Measurements from ENCODE around the gene PTPRN2. TPM values are rescaled to one million over a fixed set of nuclear protein-coding genes. Genes with fewer than 3 reads are reported as not detected.
"Not testable (repeated sequence)": the region's sequence is repeated elsewhere in the genome, so short reads cannot be mapped to it uniquely, and the experiment has no call there.

The PTPRN2 gene
- total RNA-seq, 2 experiments from 2014 or later, result 4.7 to 4.8 TPM

GRCh38 chr7:157918326-157919080 lies 669.1 kb downstream of the PTPRN2 start:
- ChIA-PET CTCF (no interaction called here), POLR2A (no interaction called here)
- Mint-ChIP-seq H3K4me1 (no peaks in the 10 kb centered on the region), H3K36me3 (ENCODE audit: low read depth) (no peaks in the 10 kb centered on the region), H3K27ac (no peak overlapping the region), H3K4me3 (no peak overlapping the region), H3K9me3 (peaks cover 7% of the 10 kb centered on the region), H3K27me3 (no peaks in the 10 kb centered on the region)
- no peak for DNase-seq

GRCh38 chr7:157916946-157917640 lies 670.5 kb downstream of the PTPRN2 start:
- no peaks in the 10 kb centered on the region for H3K27me3 Mint-ChIP-seq
- no peaks in the 10 kb centered on the region for H3K36me3 Mint-ChIP-seq (ENCODE audit: low read depth)
- H3K27ac Mint-ChIP-seq, result no peak overlapping the region
- H3K9me3 Mint-ChIP-seq, result peaks cover 7% of the 10 kb centered on the region
- ChIA-PET CTCF (no interaction called here), POLR2A (no interaction called here)
- H3K4me1 Mint-ChIP-seq, result no peaks in the 10 kb centered on the region
- no peak overlapping the region for H3K4me3 Mint-ChIP-seq
- DNase-seq, result no peak

- H3K4me3 Mint-ChIP-seq, result no peak overlapping the region
- H3K27ac Mint-ChIP-seq, result no peak overlapping the region
- POLR2A ChIA-PET, result no interaction called here
- H3K36me3 Mint-ChIP-seq (ENCODE audit: low read depth), result no peaks in the 10 kb centered on the region
- peaks cover 4% of the 10 kb centered on the region for H3K9me3 Mint-ChIP-seq
- CTCF ChIA-PET, result no interaction called here
- no peak for DNase-seq
- no peaks in the 10 kb centered on the region for H3K4me1 Mint-ChIP-seq
- no peaks in the 10 kb centered on the region for H3K27me3 Mint-ChIP-seq
Observed at GRCh38 chr7:157910446-157910845, 677.2 kb downstream of the PTPRN2 start.

GRCh38 chr7:157910045-157910444 lies 677.6 kb downstream of the PTPRN2 start:
- H3K9me3 Mint-ChIP-seq, H3K27ac Mint-ChIP-seq, CTCF ChIA-PET: not testable (repeated sequence)

GRCh38 chr7:157909370-157909769 lies 678.3 kb downstream of the PTPRN2 start:
- H3K9me3 Mint-ChIP-seq, result no peaks in the 10 kb centered on the region
- no peaks in the 10 kb centered on the region for H3K27me3 Mint-ChIP-seq
- ChIA-PET CTCF (no interaction called here), POLR2A (no interaction called here)
- no peak overlapping the region for H3K4me3 Mint-ChIP-seq
- no peaks in the 10 kb centered on the region for H3K36me3 Mint-ChIP-seq (ENCODE audit: low read depth)
- H3K4me1 Mint-ChIP-seq, result no peaks in the 10 kb centered on the region
- no peak for DNase-seq
- H3K27ac Mint-ChIP-seq, result no peak overlapping the region

More at GRCh38 chr7:157910045-157910444, 677.6 kb downstream of the PTPRN2 start:
- DNase-seq; H3K4me3 Mint-ChIP-seq; H3K36me3 Mint-ChIP-seq (ENCODE audit: low read depth); H3K4me1 Mint-ChIP-seq; POLR2A ChIA-PET; H3K27me3 Mint-ChIP-seq: not testable (repeated sequence)

GRCh38 chr7:157908006-157908782 lies 679.4 kb downstream of the PTPRN2 start:
- Mint-ChIP-seq H3K36me3 (ENCODE audit: low read depth) (no peaks in the 10 kb centered on the region), H3K27me3 (no peaks in the 10 kb centered on the region), H3K4me3 (no peak overlapping the region), H3K4me1 (no peaks in the 10 kb centered on the region), H3K27ac (no peak overlapping the region), H3K9me3 (no peaks in the 10 kb centered on the region)
- ChIA-PET CTCF (interaction anchor here (0.6 kb wide), 1 partner anchor 759 kb away, joined by 3 read pairs; no protein-coding TSS in a partner anchor), POLR2A (no interaction called here)
- no peak for DNase-seq

GRCh38 chr7:157907091-157907490 lies 680.5 kb downstream of the PTPRN2 start:
- no peaks in the 10 kb centered on the region for H3K36me3 Mint-ChIP-seq (ENCODE audit: low read depth)
- CTCF ChIA-PET, result no interaction called here
- H3K4me1 Mint-ChIP-seq, result no peaks in the 10 kb centered on the region
- no peaks in the 10 kb centered on the region for H3K9me3 Mint-ChIP-seq
- no peak overlapping the region for H3K27ac Mint-ChIP-seq
- no peaks in the 10 kb centered on the region for H3K27me3 Mint-ChIP-seq
- no peak for DNase-seq
- POLR2A ChIA-PET, result no interaction called here
- H3K4me3 Mint-ChIP-seq, result no peak overlapping the region

- Mint-ChIP-seq H3K9me3 (no peaks in the 10 kb centered on the region), H3K4me3 (no peak overlapping the region), H3K4me1 (no peaks in the 10 kb centered on the region), H3K36me3 (ENCODE audit: low read depth) (no peaks in the 10 kb centered on the region), H3K27me3 (no peaks in the 10 kb centered on the region), H3K27ac (no peak overlapping the region)
- POLR2A ChIA-PET, result no interaction called here
- CTCF ChIA-PET, result no interaction called here
- DNase-seq, result no peak
Observed at GRCh38 chr7:157906583-157906982, 681.0 kb downstream of the PTPRN2 start.

- no peaks in the 10 kb centered on the region for H3K4me1 Mint-ChIP-seq
- H3K4me3 Mint-ChIP-seq, result no peak overlapping the region
- DNase-seq, result no peak
- no peaks in the 10 kb centered on the region for H3K36me3 Mint-ChIP-seq (ENCODE audit: low read depth)
- H3K9me3 Mint-ChIP-seq, result no peaks in the 10 kb centered on the region
- CTCF ChIA-PET, result no interaction called here
- POLR2A ChIA-PET, result no interaction called here
- no peaks in the 10 kb centered on the region for H3K27me3 Mint-ChIP-seq
- no peak overlapping the region for H3K27ac Mint-ChIP-seq
Observed at GRCh38 chr7:157905651-157906461, 681.8 kb downstream of the PTPRN2 start.

GRCh38 chr7:157904866-157905570 lies 682.6 kb downstream of the PTPRN2 start:
- Mint-ChIP-seq H3K27me3 (no peaks in the 10 kb centered on the region), H3K4me1 (no peaks in the 10 kb centered on the region), H3K27ac (no peak overlapping the region), H3K9me3 (no peaks in the 10 kb centered on the region), H3K4me3 (no peak overlapping the region), H3K36me3 (ENCODE audit: low read depth) (no peaks in the 10 kb centered on the region)
- CTCF ChIA-PET, result no interaction called here
- POLR2A ChIA-PET, result no interaction called here
- no peak for DNase-seq

GRCh38 chr7:157904211-157904865 lies 683.3 kb downstream of the PTPRN2 start:
- Mint-ChIP-seq H3K36me3 (ENCODE audit: low read depth) (no peaks in the 10 kb centered on the region), H3K27me3 (no peaks in the 10 kb centered on the region), H3K27ac (no peak overlapping the region), H3K9me3 (no peaks in the 10 kb centered on the region), H3K4me1 (no peaks in the 10 kb centered on the region), H3K4me3 (no peak overlapping the region)
- CTCF ChIA-PET, result no interaction called here
- no peak for DNase-seq
- POLR2A ChIA-PET, result no interaction called here

GRCh38 chr7:157903710-157904109 lies 683.9 kb downstream of the PTPRN2 start:
- H3K27me3 Mint-ChIP-seq, result no peaks in the 10 kb centered on the region
- no peak overlapping the region for H3K4me3 Mint-ChIP-seq
- no peak for DNase-seq
- no peaks in the 10 kb centered on the region for H3K4me1 Mint-ChIP-seq
- H3K36me3 Mint-ChIP-seq (ENCODE audit: low read depth), result no peaks in the 10 kb centered on the region
- POLR2A ChIA-PET, result no interaction called here
- CTCF ChIA-PET, result no interaction called here
- no peaks in the 10 kb centered on the region for H3K9me3 Mint-ChIP-seq
- H3K27ac Mint-ChIP-seq, result no peak overlapping the region
